Daoy (cell line): ENCODE data around the gene PFKFB4. TPM values are rescaled to one million over a fixed set of nuclear protein-coding genes. Genes with fewer than 3 reads are reported as not detected.

Source experiments
- total RNA-seq: library from RNA; depleted of rRNA; stranded (reverse); fragments of >200 nt; shearing (Covaris generic); gene quantifications from 2 replicates; pipeline ENCODE4 v1.2.3, GENCODE V29; 2014; rRNA removed

The PFKFB4 gene
- total RNA-seq, 1 experiment from 2014 or later = 6.9 TPM

Other genes with a start within 250 kb of the PFKFB4 start
- gene SPINK8, start 223.1 kb downstream of the PFKFB4 start, total RNA-seq = not detected in 2 replicates
- not detected in 2 replicates for gene FBXW12, start 184.6 kb downstream of the PFKFB4 start, total RNA-seq
- gene PLXNB1, start 126.7 kb downstream of the PFKFB4 start, total RNA-seq = 11.3 and 11.5 TPM in 2 replicates
- 29.9 and 32.8 TPM in 2 replicates for gene CCDC51, start 116.7 kb downstream of the PFKFB4 start, total RNA-seq
- 444 and 464 TPM in 2 replicates for gene TMA7, start 116.5 kb downstream of the PFKFB4 start, total RNA-seq
- 6.4 and 7.6 TPM in 2 replicates for gene ATRIP, start 110.1 kb downstream of the PFKFB4 start, total RNA-seq
- gene SHISA5, start 52.6 kb downstream of the PFKFB4 start, total RNA-seq = 55.2 and 59.1 TPM in 2 replicates
- 3.0 and 6.2 TPM in 2 replicates for gene UCN2, start 7.0 kb upstream of the PFKFB4 start, total RNA-seq
- gene COL7A1, start 38.5 kb upstream of the PFKFB4 start, total RNA-seq = 107 and 154 TPM in 2 replicates
- gene UQCRC1, start 52.8 kb upstream of the PFKFB4 start, total RNA-seq = 291 and 336 TPM in 2 replicates
- gene TMEM89, start 65.0 kb upstream of the PFKFB4 start, total RNA-seq = not detected in 2 replicates
- gene SLC26A6, start 78.7 kb upstream of the PFKFB4 start, total RNA-seq = 5.5 and 11.3 TPM in 2 replicates
- 1.9 and 2.4 TPM in 2 replicates for gene CELSR3, start 106.1 kb upstream of the PFKFB4 start, total RNA-seq
- 9.5 and 11.2 TPM in 2 replicates for gene NCKIPSD, start 129.1 kb upstream of the PFKFB4 start, total RNA-seq
- 38.5 and 41.6 TPM in 2 replicates for gene IP6K2, start 160.4 kb upstream of the PFKFB4 start, total RNA-seq